Spleen (tissue), 11 donors: ENCODE data around the gene MLXIPL. TPM values are rescaled to one million over a fixed set of nuclear protein-coding genes. Genes with fewer than 3 reads are reported as not detected.
A peak's percentile ranks its signal among the peaks of the same experiment; 100 is the strongest.

Source experiments
- DNase-seq: peaks from one replicate; pipeline ENCODE4 v3.0.0-alpha.2; 2020
- H3K27ac ChIP-seq, 8 donors: fragments of 200-600 bp; sonication (generic) in 7 of 8; 1 replicate in 4 of 8; 2 replicates in 4 of 8; pipeline versions ENCODE4 v1.5.0 to v1.8.0; 2016 to 2021; ENCODE audit warnings: inconsistent platforms in 4 of 8, mild to moderate bottlenecking in 4 of 8, moderate library complexity in 1 of 8
- H3K27me3 ChIP-seq, 7 donors: fragments of 200-600 bp; sonication (generic) in 6 of 7; replicated peaks in 1 of 7; 1 replicate in 4 of 7; 2 replicates in 3 of 7; pipeline versions ENCODE4 v1.5.0 to v1.8.0; 2016 to 2021; ENCODE audit warnings: inconsistent platforms in 3 of 7, mild to moderate bottlenecking in 1 of 7
- H3K36me3 ChIP-seq, 6 donors: fragments of 200-600 bp; sonication (generic) in 5 of 6; 1 replicate in 4 of 6; 2 replicates in 2 of 6; pipeline versions ENCODE4 v1.5.0 to v1.8.0; 2016 to 2021; ENCODE audit warnings: inconsistent platforms in 2 of 6
- H3K4me1 ChIP-seq, 6 donors: fragments of 200-600 bp; sonication (generic) in 5 of 6; 1 replicate in 3 of 6; 2 replicates in 3 of 6; pipeline versions ENCODE4 v1.5.0 to v1.8.0; 2016 to 2021; ENCODE audit warnings: inconsistent platforms in 3 of 6
- H3K4me3 ChIP-seq, 8 donors: fragments of 200-600 bp; sonication (generic) in 7 of 8; 1 replicate in 4 of 8; 2 replicates in 4 of 8; pipeline versions ENCODE4 v1.5.0 to v1.8.0; 2016 to 2021; ENCODE audit warnings: inconsistent platforms in 4 of 8, mild to moderate bottlenecking in 4 of 8, moderate library complexity in 2 of 8
- H3K9me3 ChIP-seq, 8 donors: fragments of 200-600 bp; sonication (generic) in 7 of 8; 1 replicate in 4 of 8; 2 replicates in 4 of 8; pipeline versions ENCODE4 v1.5.0 to v1.8.0; 2016 to 2021; ENCODE audit warnings: inconsistent platforms in 4 of 8
- POLR2A ChIP-seq, 3 donors: fragments of 450-650 bp; IDR thresholded peaks; one replicate each; pipeline ENCODE4 v1.5.1; 2017; ENCODE audit warnings: antibody characterized with exemption in 3 of 3, mild to moderate bottlenecking in 1 of 3
- POLR2AphosphoS5 ChIP-seq, 3 donors: sonication (generic); formaldehyde crosslinking; IDR thresholded peaks; one replicate each; pipeline ENCODE4 v1.5.1; 2017; ENCODE audit warnings: antibody characterized with exemption in 3 of 3
- WGBS, 5 donors: extraction: QIAGEN DNeasy Blood & Tissue Kit in 3 of 5; methylation state at CpG; one replicate each; pipeline versions ENCODE4 v1.1.5 to v1.1.7; 2013 to 2018; 5-methylcytosine and 5-hydroxymethylcytosine counted together
- intact Hi-C: fragments of 100-400 bp; cut with DNase I; formaldehyde crosslinking; loops from one replicate; pipeline ENCODE4 v1.15.0; 2023; ENCODE audit warnings: low total_unique reads
- polyA plus RNA-seq, 3 donors: library from polyadenylated mRNA; stranded (reverse); fragments of 200-250 nt; gene quantifications; one replicate each; pipeline ENCODE4 v1.2.1, GENCODE V29; 2013
- total RNA-seq, 7 donors: library from RNA; depleted of rRNA in 3 of 7; stranded (reverse); fragments of >200 nt in 3 of 7; fragmentation: NEBNext Ultra II Directional in 4 of 7; extraction: Animal tissue kit (Norgen Biotek cat#: 25700) in 4 of 7; gene quantifications; one replicate each; pipeline versions ENCODE4 v1.1.0 to v1.2.1, GENCODE V29; 2016 to 2021
- TF ChIP-seq, protein P1 (sequence below), 11 experiments: fragments of 200-600 bp in 7 of 11; fragments of 450-650 bp in 4 of 11; sonication (generic) in 4 of 11; IDR thresholded peaks in 8 of 11; conservative IDR thresholded peaks in 3 of 11; 1 replicate in 7 of 11; 2 replicates in 4 of 11; pipeline versions ENCODE4 v1.4.0 to v1.8.0; 2016 to 2021; ENCODE audit warnings: antibody characterized with exemption in 11 of 11, inconsistent platforms in 4 of 11, mild to moderate bottlenecking in 1 of 11
- donor health status: healthy with polysubstance abuse.
- donor health status: DM: no; HTN: no; CAD: no; lungs with moderate emphysema.
- donor health status: DM: no; HTN: no; CAD: no.
- donor health status: Bipolar disorder and iron deficiency.
- donor health status: healthy.
- donor health status: DM: no; HTN: no; CAD: no.
- donor health status: DM: yes; HTN: yes; CAD: no.

MLXIPL gene
- total and polyA plus RNA-seq, 10 donors: 0.09 to 0.23 (median 0.16) TPM; not detected in 6

- 38 to 90% (median 88%) methylated on average over 1 to 9 of the region's 9 CpGs for WGBS, 5 donors
- DNase-seq: no peak
- intact Hi-C loops: no loop called here
Observed at GRCh38 chr7:73595358-73595757, 29.0 kb downstream of the MLXIPL start.

DNA sequence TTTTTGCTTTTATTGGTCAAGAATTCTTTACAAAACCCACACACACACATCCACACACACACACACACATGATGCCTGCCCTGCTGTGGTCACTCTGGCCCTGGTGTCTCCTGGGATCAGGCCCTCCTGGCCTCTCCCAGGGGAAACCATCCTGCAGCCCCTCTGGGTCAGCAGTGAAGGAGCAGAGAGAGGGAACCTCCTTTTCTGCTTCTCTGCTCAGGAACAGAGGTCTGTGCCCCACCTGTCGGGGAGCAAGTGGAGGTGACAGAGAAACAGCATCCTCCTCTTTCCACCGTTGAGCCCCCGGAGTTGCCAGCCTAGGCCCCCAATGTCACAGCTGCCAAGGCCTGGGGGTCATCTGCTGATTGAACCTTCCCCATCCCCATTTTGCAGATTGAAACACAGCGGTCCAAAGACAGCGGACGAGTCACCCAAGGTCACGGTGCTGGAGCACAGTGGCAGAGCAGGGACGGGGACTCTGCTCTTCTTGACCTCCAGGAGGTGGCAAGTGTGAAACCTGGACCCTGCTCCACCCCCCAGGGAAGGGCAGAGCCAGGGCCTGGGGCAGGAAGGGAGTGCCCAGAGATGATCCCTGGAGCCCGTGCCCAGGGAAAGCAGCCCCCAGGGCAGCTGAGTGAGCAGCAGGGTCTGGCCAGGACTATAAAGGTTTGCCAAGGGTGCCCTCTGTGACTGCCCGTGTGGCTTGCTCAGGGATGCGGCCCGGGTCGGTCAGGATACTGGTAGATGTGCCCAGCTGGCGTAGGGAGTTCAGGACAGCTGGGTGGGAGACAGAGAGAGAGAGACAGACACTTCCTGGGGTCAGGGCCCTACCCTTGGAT is 30.9 kb downstream of the MLXIPL start:
- Histone ChIP-seq H3K36me3 (no peaks in the 10 kb centered on the region), H3K4me1 (no peaks in the 10 kb centered on the region), H3K4me3 (no peak overlapping the region), H3K9me3 (no peaks in the 10 kb centered on the region), H3K27me3 (peaks cover 0 to 31% (median 0%) of the 10 kb centered on the region in 7 donors), H3K27ac (no peak overlapping the region)
- no peak for TF ChIP-seq POLR2A (IDR thresholded peaks at IDR 0.05)
- no peak for TF ChIP-seq POLR2AphosphoS5 (IDR thresholded peaks at IDR 0.05)
- TF ChIP-seq, protein P1, sequence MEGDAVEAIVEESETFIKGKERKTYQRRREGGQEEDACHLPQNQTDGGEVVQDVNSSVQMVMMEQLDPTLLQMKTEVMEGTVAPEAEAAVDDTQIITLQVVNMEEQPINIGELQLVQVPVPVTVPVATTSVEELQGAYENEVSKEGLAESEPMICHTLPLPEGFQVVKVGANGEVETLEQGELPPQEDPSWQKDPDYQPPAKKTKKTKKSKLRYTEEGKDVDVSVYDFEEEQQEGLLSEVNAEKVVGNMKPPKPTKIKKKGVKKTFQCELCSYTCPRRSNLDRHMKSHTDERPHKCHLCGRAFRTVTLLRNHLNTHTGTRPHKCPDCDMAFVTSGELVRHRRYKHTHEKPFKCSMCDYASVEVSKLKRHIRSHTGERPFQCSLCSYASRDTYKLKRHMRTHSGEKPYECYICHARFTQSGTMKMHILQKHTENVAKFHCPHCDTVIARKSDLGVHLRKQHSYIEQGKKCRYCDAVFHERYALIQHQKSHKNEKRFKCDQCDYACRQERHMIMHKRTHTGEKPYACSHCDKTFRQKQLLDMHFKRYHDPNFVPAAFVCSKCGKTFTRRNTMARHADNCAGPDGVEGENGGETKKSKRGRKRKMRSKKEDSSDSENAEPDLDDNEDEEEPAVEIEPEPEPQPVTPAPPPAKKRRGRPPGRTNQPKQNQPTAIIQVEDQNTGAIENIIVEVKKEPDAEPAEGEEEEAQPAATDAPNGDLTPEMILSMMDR (IDR thresholded peaks at IDR 0.05 in 8 of 11, conservative IDR thresholded peaks at IDR 0.05 in 3 of 11): no peak
- intact Hi-C loops: no loop called here
- DNase-seq: no peak
- WGBS, 5 donors: 70 to 78% (median 73%) methylated on average over 9 to 14 of the region's 14 CpGs

More at GRCh38 chr7:73595358-73595757, 29.0 kb downstream of the MLXIPL start:
- Histone ChIP-seq H3K27me3 (peaks cover 0 to 45% (median 0%) of the 10 kb centered on the region in 7 donors), H3K4me1 (no peaks in the 10 kb centered on the region), H3K27ac (no peak overlapping the region), H3K9me3 (no peaks in the 10 kb centered on the region), H3K36me3 (no peaks in the 10 kb centered on the region), H3K4me3 (no peak overlapping the region)
- TF ChIP-seq, protein P1 (IDR thresholded peaks at IDR 0.05 in 8 of 11, conservative IDR thresholded peaks at IDR 0.05 in 3 of 11): no peak
- TF ChIP-seq POLR2A (IDR thresholded peaks at IDR 0.05): no peak

- DNase-seq: peak; percentile 58
Observed at GRCh38 chr7:73586911-73587310, 37.4 kb downstream of the MLXIPL start.

GRCh38 chr7:73585196-73585595 is 39.1 kb downstream of the MLXIPL start:
- H3K4me1 ChIP-seq: peaks cover 0 to 45% (median 23%) of the 10 kb centered on the region in 6 donors
- H3K4me3 ChIP-seq: no peak overlapping the region
- H3K36me3 ChIP-seq: no peaks in the 10 kb centered on the region
- DNase-seq: peak; percentile 7
- WGBS, 5 donors: 74 to 86% (median 77%) methylated on average over 2 of the region's 2 CpGs
- no peak overlapping the region for H3K27ac ChIP-seq
- no peaks in the 10 kb centered on the region for H3K9me3 ChIP-seq
- TF ChIP-seq POLR2AphosphoS5 (IDR thresholded peaks at IDR 0.05) (no peak), POLR2A (IDR thresholded peaks at IDR 0.05) (no peak)
- TF ChIP-seq, protein P1 (IDR thresholded peaks at IDR 0.05 in 8 of 11, conservative IDR thresholded peaks at IDR 0.05 in 3 of 11): no peak
- H3K27me3 ChIP-seq: no peaks in the 10 kb centered on the region
- intact Hi-C loops: no loop called here

More at GRCh38 chr7:73586911-73587310, 37.4 kb downstream of the MLXIPL start:
- intact Hi-C loops: no loop called here
- Histone ChIP-seq H3K4me3 (no peak overlapping the region), H3K27ac (peak overlapping the region in 3 of 8 donors; percentile 4 to 62 (median 56)), H3K9me3 (no peaks in the 10 kb centered on the region), H3K36me3 (no peaks in the 10 kb centered on the region), H3K4me1 (peaks cover 0 to 29% (median 16%) of the 10 kb centered on the region in 6 donors), H3K27me3 (no peaks in the 10 kb centered on the region)
- TF ChIP-seq, protein P1 (IDR thresholded peaks at IDR 0.05 in 8 of 11, conservative IDR thresholded peaks at IDR 0.05 in 3 of 11): no peak
- no peak for TF ChIP-seq POLR2AphosphoS5 (IDR thresholded peaks at IDR 0.05)
- TF ChIP-seq POLR2A (IDR thresholded peaks at IDR 0.05): no peak
- 92 to 96% (median 94%) methylated on average over 12 of the region's 12 CpGs for WGBS, 5 donors
